ENCODE data around the gene CIP2A.
"Not testable (repeated sequence)": the region's sequence is repeated elsewhere in the genome, so short reads cannot be mapped to it uniquely, and the experiment has no call there.

- TF ChIP-seq RFX5, POLR2A (IDR thresholded peaks at IDR 0.05; ENCODE audit: low read depth, low read length): not testable (repeated sequence)
These were observed 26.9 kb upstream of the CIP2A start for GRCh38 chr3:108616090-108616489.
